WERI-Rb-1 (cell line): ENCODE measurements around the gene FAM193A.

ENCODE experiments used
- DNase-seq: peaks from one replicate; pipeline ENCODE4 v3.0.0-alpha.2; 2020
- H3K27ac ChIP-seq: fragments of 250-450 bp; sonication (Bioruptor Pico); 2 replicates; pipeline ENCODE4 v1.5.1; 2020; ENCODE audit warnings: mild to moderate bottlenecking, moderate library complexity
- H3K27me3 ChIP-seq: fragments of 250-450 bp; sonication (Bioruptor Pico); 2 replicates; pipeline ENCODE4 v1.5.1; 2021; ENCODE audit warnings: mild to moderate bottlenecking, low read depth, moderate library complexity; ENCODE audit not compliant: insufficient read depth, severe bottlenecking
- H3K36me3 ChIP-seq: fragments of 250-450 bp; sonication (Bioruptor Pico); 2 replicates; pipeline ENCODE4 v1.5.1; 2020; ENCODE audit warnings: mild to moderate bottlenecking, moderate library complexity
- H3K4me3 ChIP-seq: 2 replicates; pipeline ENCODE4 v1.5.1; 2011; ENCODE audit warnings: low read depth, mild to moderate bottlenecking, control low read depth, low read length
- H3K9me3 ChIP-seq: fragments of 250-450 bp; sonication (Bioruptor Pico); 2 replicates; pipeline ENCODE4 v1.5.1; 2021; ENCODE audit warnings: mild to moderate bottlenecking, moderate library complexity; ENCODE audit not compliant: severe bottlenecking
- CTCF ChIP-seq: IDR thresholded peaks from 2 replicates; pipeline ENCODE4 v1.5.1; 2011; ENCODE audit warnings: low read depth, mild to moderate bottlenecking, control low read depth, inconsistent platforms, low read length

FAM193A gene

GRCh38 chr4:2699534-2699933, 163.1 kb downstream of the FAM193A start:
- no peak for TF ChIP-seq CTCF
- H3K27ac ChIP-seq: no peak overlapping the region
- H3K9me3 ChIP-seq: no peaks in the 10 kb centered on the region
- peaks cover 98% of the 10 kb centered on the region for H3K36me3 ChIP-seq
- H3K27me3 ChIP-seq: no peaks in the 10 kb centered on the region
- no peak for DNase-seq
- no peak overlapping the region for H3K4me3 ChIP-seq

- Histone ChIP-seq H3K27me3 (no peaks in the 10 kb centered on the region), H3K9me3 (no peaks in the 10 kb centered on the region), H3K27ac (no peak overlapping the region), H3K36me3 (peaks cover 98% of the 10 kb centered on the region), H3K4me3 (no peak overlapping the region)
- TF ChIP-seq CTCF: no peak
- DNase-seq: no peak
Observed at GRCh38 chr4:2700031-2700430, 163.6 kb downstream of the FAM193A start.

- peaks cover 92% of the 10 kb centered on the region for H3K36me3 ChIP-seq
- no peaks in the 10 kb centered on the region for H3K27me3 ChIP-seq
- TF ChIP-seq CTCF: no peak
- DNase-seq: no peak
- H3K27ac ChIP-seq: no peak overlapping the region
- no peaks in the 10 kb centered on the region for H3K9me3 ChIP-seq
- H3K4me3 ChIP-seq: no peak overlapping the region
Observed at GRCh38 chr4:2702361-2702760, 165.9 kb downstream of the FAM193A start.

- H3K27ac ChIP-seq: no peak overlapping the region
- no peaks in the 10 kb centered on the region for H3K27me3 ChIP-seq
- TF ChIP-seq CTCF: no peak
- no peak overlapping the region for H3K4me3 ChIP-seq
- H3K9me3 ChIP-seq: no peaks in the 10 kb centered on the region
- no peak for DNase-seq
- peaks cover 90% of the 10 kb centered on the region for H3K36me3 ChIP-seq
Observed at GRCh38 chr4:2702770-2703169, 166.3 kb downstream of the FAM193A start.

- DNase-seq: no peak
- Histone ChIP-seq H3K36me3 (peaks cover 60% of the 10 kb centered on the region), H3K9me3 (no peaks in the 10 kb centered on the region), H3K27me3 (no peaks in the 10 kb centered on the region), H3K27ac (no peak overlapping the region), H3K4me3 (no peak overlapping the region)
- peak; percentile 53; the same call in 1 of the 2 replicates for TF ChIP-seq CTCF
Observed at GRCh38 chr4:2712261-2712842, 175.9 kb downstream of the FAM193A start.

- DNase-seq: no peak
- Histone ChIP-seq H3K36me3 (peaks cover 62% of the 10 kb centered on the region), H3K9me3 (no peaks in the 10 kb centered on the region), H3K27me3 (no peaks in the 10 kb centered on the region), H3K27ac (no peak overlapping the region), H3K4me3 (no peak overlapping the region)
- TF ChIP-seq CTCF: no peak
Observed at GRCh38 chr4:2713337-2713736, 176.9 kb downstream of the FAM193A start.
